PC-9 (cell line): ENCODE results near the gene NPB. TPM values are rescaled to one million over a fixed set of nuclear protein-coding genes. Genes with fewer than 3 reads are reported as not detected.

Experiments
- BruUV-seq: library from RNA; stranded (reverse); fragments of 400-500 nt; replicated peaks from 2 replicates; lab custom pipeline; 2021; lab: Mats Ljungman, UMichigan
- CTCF ChIA-PET: fragments of 300-600 bp; sonication (Branson Sonifier 250); formaldehyde crosslinking; loops from one replicate; lab custom pipeline; 2022; ENCODE audit warnings: antibody characterized with exemption; lab: Charles Lee
- POLR2A ChIA-PET: fragments of 300-600 bp; sonication (Branson Sonifier 250); formaldehyde crosslinking; loops from one replicate; lab custom pipeline; 2022; ENCODE audit warnings: antibody characterized with exemption; ENCODE audit not compliant: unreplicated experiment; lab: Charles Lee
- DNase-seq, 2 experiments: peaks; one replicate each; pipeline versions ENCODE4 v3.0.0 to v3.0.0-alpha.2; 2015 to 2022; ENCODE audit warnings: mixed read lengths in 1 of 2
- H2AFZ ChIP-seq: fragments of 200-600 bp; sonication (generic); 2 replicates; pipeline ENCODE4 v1.8.1; 2017; ENCODE audit warnings: antibody characterized with exemption
- H3F3A ChIP-seq: fragments of 200-600 bp; sonication (generic); 2 replicates; pipeline ENCODE4 v1.8.1; 2017; ENCODE audit warnings: antibody characterized with exemption, mild to moderate bottlenecking, low read depth; ENCODE audit not compliant: insufficient read depth
- H3K27ac ChIP-seq: fragments of 200-600 bp; sonication (generic); 2 replicates; pipeline ENCODE4 v1.6.1; 2016; ENCODE audit warnings: mixed run types
- H3K27me3 ChIP-seq: fragments of 200-600 bp; sonication (generic); 2 replicates; pipeline ENCODE4 v1.6.1; 2016; ENCODE audit warnings: low read depth, mixed run types; ENCODE audit not compliant: insufficient read depth
- H3K36me3 ChIP-seq: fragments of 200-600 bp; sonication (generic); 2 replicates; pipeline ENCODE4 v1.6.1; 2016; ENCODE audit warnings: low read depth, mixed run types
- H3K4me1 ChIP-seq: fragments of 200-600 bp; sonication (generic); replicated peaks from 2 replicates; pipeline ENCODE4 v1.6.1; 2016; ENCODE audit warnings: mixed run types; ENCODE audit not compliant: insufficient read depth
- H3K4me2 ChIP-seq: fragments of 200-600 bp; sonication (generic); 2 replicates; pipeline ENCODE4 v1.6.1; 2017; ENCODE audit warnings: mixed run types
- H3K4me3 ChIP-seq: fragments of 200-600 bp; sonication (generic); 2 replicates; pipeline ENCODE4 v1.6.1; 2016; ENCODE audit warnings: mixed run types
- H3K79me2 ChIP-seq: fragments of 200-600 bp; sonication (generic); 2 replicates; pipeline ENCODE4 v1.6.1; 2017; ENCODE audit warnings: low read depth, mixed run types
- H3K9me2 ChIP-seq: fragments of 200-600 bp; sonication (generic); 2 replicates; pipeline ENCODE4 v1.8.1; 2017; ENCODE audit warnings: mild to moderate bottlenecking; ENCODE audit not compliant: insufficient read depth
- H3K9me3 ChIP-seq: fragments of 200-600 bp; sonication (generic); 2 replicates; pipeline ENCODE4 v1.8.1; 2016; ENCODE audit warnings: low read depth; ENCODE audit not compliant: insufficient read depth
- H4K20me1 ChIP-seq: fragments of 200-600 bp; sonication (generic); 2 replicates; pipeline ENCODE4 v1.8.1; 2017; ENCODE audit not compliant: insufficient read depth
- EZH2 ChIP-seq: fragments of 200-600 bp; sonication (generic); IDR thresholded peaks from 2 replicates; pipeline ENCODE4 v1.8.0; 2017; ENCODE audit warnings: antibody characterized with exemption, low read depth
- intact Hi-C: fragments of 100-400 bp; cut with micrococcal nuclease; formaldehyde crosslinking; loops from one replicate; pipeline ENCODE4 v1.10.0; 2022; ENCODE audit not compliant: unreplicated experiment
- total RNA-seq: library from RNA; stranded (reverse); gene quantifications from 2 replicates; pipeline ENCODE4 v1.2.3, GENCODE V29; 2021
- TF ChIP-seq, protein P1 (sequence below): fragments of 200-600 bp; sonication (generic); conservative IDR thresholded peaks from 2 replicates; pipeline ENCODE4 v1.6.1; 2017; ENCODE audit warnings: mixed run types, antibody characterized with exemption, mild to moderate bottlenecking, moderate library complexity

Gene NPB
- total RNA-seq, 1 experiment from 2014 or later, result 1.1 TPM

DNA sequence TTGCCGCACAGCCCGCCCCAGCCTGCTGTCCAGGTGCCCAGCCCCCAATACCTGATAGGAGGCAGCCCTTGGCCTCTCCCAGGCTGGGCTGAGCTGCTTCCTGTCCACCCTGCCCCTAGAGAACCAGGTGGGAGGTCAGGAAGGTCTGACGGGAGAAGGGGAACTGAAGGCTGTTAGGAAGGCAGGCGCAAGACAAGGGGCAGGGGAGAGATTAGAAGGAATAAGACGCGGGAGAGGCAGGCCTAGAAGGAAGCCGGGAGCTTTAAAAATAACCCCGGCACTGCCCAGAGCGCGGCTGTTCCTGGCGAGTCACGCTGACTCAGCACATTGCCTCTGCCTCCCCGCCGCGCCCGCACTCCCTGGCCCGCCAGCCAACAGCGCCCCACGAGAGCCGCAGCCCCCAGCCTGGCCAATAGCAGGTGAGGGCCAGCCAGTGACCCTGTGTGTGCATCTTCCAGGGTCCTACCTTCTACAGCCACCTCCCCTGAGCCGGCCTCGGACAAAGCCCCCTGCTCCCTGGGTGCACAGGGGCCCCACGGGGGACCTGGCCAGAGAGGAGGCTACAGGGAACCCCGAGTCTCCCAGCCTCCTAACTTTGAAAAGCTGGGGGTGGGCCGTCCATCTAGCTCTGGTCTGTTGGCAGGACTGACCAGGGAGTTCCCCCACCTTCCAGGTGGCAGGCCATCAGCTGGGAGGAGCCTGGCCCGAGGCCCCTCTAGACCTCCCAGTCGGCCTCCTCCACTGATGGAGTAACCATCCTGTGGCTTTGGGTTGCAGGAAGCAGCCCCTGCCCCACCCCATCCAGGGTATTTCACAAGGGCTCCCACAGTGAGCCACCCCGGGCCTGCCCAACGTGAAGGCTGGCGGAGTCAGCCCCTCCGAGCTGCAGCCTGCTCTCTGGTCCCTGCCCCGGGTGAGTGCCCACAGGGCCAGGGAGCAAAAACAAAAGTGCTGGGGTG lies 21.5 kb downstream of the NPB start:
- intact Hi-C loops, result no loop called here
- no peaks in the 10 kb centered on the region for H3K27me3 ChIP-seq
- no peaks in the 10 kb centered on the region for H3K9me3 ChIP-seq
- H3K4me1 ChIP-seq, result peaks cover 54% of the 10 kb centered on the region
- peak overlapping the region; percentile 95 for H3K27ac ChIP-seq
- TF ChIP-seq, protein P1, sequence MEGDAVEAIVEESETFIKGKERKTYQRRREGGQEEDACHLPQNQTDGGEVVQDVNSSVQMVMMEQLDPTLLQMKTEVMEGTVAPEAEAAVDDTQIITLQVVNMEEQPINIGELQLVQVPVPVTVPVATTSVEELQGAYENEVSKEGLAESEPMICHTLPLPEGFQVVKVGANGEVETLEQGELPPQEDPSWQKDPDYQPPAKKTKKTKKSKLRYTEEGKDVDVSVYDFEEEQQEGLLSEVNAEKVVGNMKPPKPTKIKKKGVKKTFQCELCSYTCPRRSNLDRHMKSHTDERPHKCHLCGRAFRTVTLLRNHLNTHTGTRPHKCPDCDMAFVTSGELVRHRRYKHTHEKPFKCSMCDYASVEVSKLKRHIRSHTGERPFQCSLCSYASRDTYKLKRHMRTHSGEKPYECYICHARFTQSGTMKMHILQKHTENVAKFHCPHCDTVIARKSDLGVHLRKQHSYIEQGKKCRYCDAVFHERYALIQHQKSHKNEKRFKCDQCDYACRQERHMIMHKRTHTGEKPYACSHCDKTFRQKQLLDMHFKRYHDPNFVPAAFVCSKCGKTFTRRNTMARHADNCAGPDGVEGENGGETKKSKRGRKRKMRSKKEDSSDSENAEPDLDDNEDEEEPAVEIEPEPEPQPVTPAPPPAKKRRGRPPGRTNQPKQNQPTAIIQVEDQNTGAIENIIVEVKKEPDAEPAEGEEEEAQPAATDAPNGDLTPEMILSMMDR, result no peak
- TF ChIP-seq EZH2, result no peak
- POLR2A ChIA-PET, result interaction anchor here (0.6 to 1.2 kb wide), 3 partner anchors 11 to 230 kb away, joined by 3 to 8 read pairs (median 4); partner anchors contain the start of gene MRPL12
- peaks cover 17% of the 10 kb centered on the region for H4K20me1 ChIP-seq
- peak; percentile 89 to 90 for DNase-seq
- H2AFZ ChIP-seq, result no peak overlapping the region
- no peaks in the 10 kb centered on the region for H3K36me3 ChIP-seq
- H3K9me2 ChIP-seq, result no peaks in the 10 kb centered on the region
- peak overlapping the region; percentile 55; the same call in 1 of the 2 replicates for H3K4me3 ChIP-seq
- BruUV-seq, result no TSS peak
- H3K79me2 ChIP-seq, result peaks cover 74% of the 10 kb centered on the region
- peak overlapping the region; percentile 86 for H3K4me2 ChIP-seq
- H3F3A ChIP-seq, result peaks cover 38% of the 10 kb centered on the region; the same call in 1 of the 2 replicates
- CTCF ChIA-PET, result interaction anchor here (0.7 kb wide), 3 partner anchors 11 to 55 kb away, joined by 3 to 6 read pairs (median 4); no protein-coding TSS in a partner anchor

DNA sequence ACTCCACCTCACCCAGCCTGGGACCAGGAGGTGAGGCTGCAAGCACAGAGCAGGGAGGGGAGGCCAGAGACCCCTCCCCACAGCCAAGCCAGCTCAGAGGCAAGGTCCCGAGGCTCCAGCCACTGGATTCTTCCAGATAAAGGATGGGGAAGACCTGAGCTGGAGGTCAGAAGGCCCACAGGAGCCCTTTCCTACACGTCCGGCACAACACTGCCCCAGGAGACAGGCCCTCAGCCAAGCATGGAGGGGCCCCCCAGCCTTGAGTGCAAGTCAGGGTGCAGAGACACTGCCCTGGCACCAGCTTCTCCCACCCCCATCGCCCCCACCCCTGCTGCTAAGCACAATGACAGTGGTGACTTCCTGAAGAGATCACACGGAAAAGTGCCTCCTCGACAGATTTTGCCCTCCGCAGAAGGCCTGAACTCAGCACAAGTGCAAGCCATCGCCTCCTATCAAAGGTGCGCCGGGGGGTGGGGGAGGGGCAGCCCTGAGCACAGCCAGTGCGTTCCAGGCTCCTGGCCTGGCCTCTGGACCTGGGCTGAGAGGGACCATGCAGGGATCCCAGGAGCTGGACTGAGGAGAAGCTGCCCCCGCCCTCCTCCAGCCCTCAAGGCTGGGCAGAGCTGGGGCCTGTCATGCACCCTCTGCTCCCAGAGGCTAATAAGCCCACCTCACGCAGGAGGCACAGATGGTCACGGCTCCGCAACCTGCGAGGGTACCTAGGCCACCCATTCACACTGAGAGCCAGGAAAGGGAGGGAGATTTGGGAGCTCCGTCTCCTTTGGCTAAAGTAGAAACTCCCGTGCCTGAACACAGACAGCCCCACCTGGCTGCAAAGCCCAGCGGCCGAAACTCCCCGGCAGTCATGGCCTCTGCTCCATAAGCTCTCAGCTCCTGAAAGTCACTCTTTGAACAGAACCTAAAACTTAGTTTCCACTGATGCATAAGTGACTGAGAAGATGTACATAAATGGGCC lies 22.8 kb downstream of the NPB start:
- DNase-seq, result no peak
- Histone ChIP-seq H3K27ac (peak overlapping the region; percentile 95), H2AFZ (no peak overlapping the region), H3K36me3 (no peaks in the 10 kb centered on the region), H3K9me3 (no peaks in the 10 kb centered on the region), H3K27me3 (no peaks in the 10 kb centered on the region), H3K4me2 (peak overlapping the region; percentile 86), H3K4me1 (peaks cover 46% of the 10 kb centered on the region), H3K79me2 (peaks cover 64% of the 10 kb centered on the region), H3K4me3 (peak overlapping the region; percentile 55; the same call in 1 of the 2 replicates), H3K9me2 (no peaks in the 10 kb centered on the region), H4K20me1 (peaks cover 17% of the 10 kb centered on the region), H3F3A (peaks cover 25% of the 10 kb centered on the region; the same call in 1 of the 2 replicates)
- ChIA-PET CTCF (interaction anchor here (0.5 kb wide), 2 partner anchors 53 to 98 kb away, joined by 3 read pairs; partner anchors contain the start of genes CENPX and LRRC45), POLR2A (interaction anchor here (0.6 kb wide), 1 partner anchor 231 kb away, joined by 4 read pairs; no protein-coding TSS in a partner anchor)
- TF ChIP-seq, protein P1, result no peak
- TF ChIP-seq EZH2, result no peak
- intact Hi-C loops, result loop anchor here (5.0 kb wide), 1 partner anchor 58 kb away; no protein-coding TSS in a partner anchor
- BruUV-seq, result no TSS peak
